Spleen (tissue), 11 donors: Measurements from ENCODE around the gene RHOBTB3. TPM values are rescaled to one million over a fixed set of nuclear protein-coding genes. Genes with fewer than 3 reads are reported as not detected.

Experiments
- DNase-seq: peaks from one replicate; pipeline ENCODE4 v3.0.0-alpha.2; 2020
- H3K27ac ChIP-seq, 8 donors: fragments of 200-600 bp; sonication (generic) in 7 of 8; 1 replicate in 4 of 8; 2 replicates in 4 of 8; pipeline versions ENCODE4 v1.5.0 to v1.8.0; 2016 to 2021; ENCODE audit warnings: inconsistent platforms in 4 of 8, mild to moderate bottlenecking in 4 of 8, moderate library complexity in 1 of 8
- H3K27me3 ChIP-seq, 7 donors: fragments of 200-600 bp; sonication (generic) in 6 of 7; replicated peaks in 1 of 7; 1 replicate in 4 of 7; 2 replicates in 3 of 7; pipeline versions ENCODE4 v1.5.0 to v1.8.0; 2016 to 2021; ENCODE audit warnings: inconsistent platforms in 3 of 7, mild to moderate bottlenecking in 1 of 7
- H3K36me3 ChIP-seq, 6 donors: fragments of 200-600 bp; sonication (generic) in 5 of 6; 1 replicate in 4 of 6; 2 replicates in 2 of 6; pipeline versions ENCODE4 v1.5.0 to v1.8.0; 2016 to 2021; ENCODE audit warnings: inconsistent platforms in 2 of 6
- H3K4me1 ChIP-seq, 6 donors: fragments of 200-600 bp; sonication (generic) in 5 of 6; 1 replicate in 3 of 6; 2 replicates in 3 of 6; pipeline versions ENCODE4 v1.5.0 to v1.8.0; 2016 to 2021; ENCODE audit warnings: inconsistent platforms in 3 of 6
- H3K4me3 ChIP-seq, 8 donors: fragments of 200-600 bp; sonication (generic) in 7 of 8; 1 replicate in 4 of 8; 2 replicates in 4 of 8; pipeline versions ENCODE4 v1.5.0 to v1.8.0; 2016 to 2021; ENCODE audit warnings: inconsistent platforms in 4 of 8, mild to moderate bottlenecking in 4 of 8, moderate library complexity in 2 of 8
- H3K9me3 ChIP-seq, 8 donors: fragments of 200-600 bp; sonication (generic) in 7 of 8; 1 replicate in 4 of 8; 2 replicates in 4 of 8; pipeline versions ENCODE4 v1.5.0 to v1.8.0; 2016 to 2021; ENCODE audit warnings: inconsistent platforms in 4 of 8
- CTCF ChIP-seq, 11 experiments: fragments of 200-600 bp in 7 of 11; fragments of 450-650 bp in 4 of 11; sonication (generic) in 4 of 11; IDR thresholded peaks in 8 of 11; conservative IDR thresholded peaks in 3 of 11; 1 replicate in 7 of 11; 2 replicates in 4 of 11; pipeline versions ENCODE4 v1.4.0 to v1.8.0; 2016 to 2021; ENCODE audit warnings: antibody characterized with exemption in 11 of 11, inconsistent platforms in 4 of 11, mild to moderate bottlenecking in 1 of 11
- POLR2A ChIP-seq, 3 donors: fragments of 450-650 bp; IDR thresholded peaks; one replicate each; pipeline ENCODE4 v1.5.1; 2017; ENCODE audit warnings: antibody characterized with exemption in 3 of 3, mild to moderate bottlenecking in 1 of 3
- POLR2AphosphoS5 ChIP-seq, 3 donors: sonication (generic); formaldehyde crosslinking; IDR thresholded peaks; one replicate each; pipeline ENCODE4 v1.5.1; 2017; ENCODE audit warnings: antibody characterized with exemption in 3 of 3
- WGBS, 5 donors: extraction: QIAGEN DNeasy Blood & Tissue Kit in 3 of 5; methylation state at CpG; one replicate each; pipeline versions ENCODE4 v1.1.5 to v1.1.7; 2013 to 2018; 5-methylcytosine and 5-hydroxymethylcytosine counted together
- intact Hi-C: fragments of 100-400 bp; cut with DNase I; formaldehyde crosslinking; loops from one replicate; pipeline ENCODE4 v1.15.0; 2023; ENCODE audit warnings: low total_unique reads
- polyA plus RNA-seq, 3 donors: library from polyadenylated mRNA; stranded (reverse); fragments of 200-250 nt; gene quantifications; one replicate each; pipeline ENCODE4 v1.2.1, GENCODE V29; 2013
- total RNA-seq, 7 donors: library from RNA; depleted of rRNA in 3 of 7; stranded (reverse); fragments of >200 nt in 3 of 7; fragmentation: NEBNext Ultra II Directional in 4 of 7; extraction: Animal tissue kit (Norgen Biotek cat#: 25700) in 4 of 7; gene quantifications; one replicate each; pipeline versions ENCODE4 v1.1.0 to v1.2.1, GENCODE V29; 2016 to 2021
- donor health status: healthy with polysubstance abuse.
- donor health status: DM: no; HTN: no; CAD: no; lungs with moderate emphysema.
- donor health status: DM: no; HTN: no; CAD: no.
- donor health status: Bipolar disorder and iron deficiency.
- donor health status: healthy.
- donor health status: DM: no; HTN: no; CAD: no.
- donor health status: DM: yes; HTN: yes; CAD: no.

RHOBTB3 gene
- total and polyA plus RNA-seq, 10 donors = 4.5 to 71.1 (median 38.4) TPM

- peak overlapping the region in 3 of 8 donors; percentile 78 to 92 (median 88) for H3K4me3 ChIP-seq
- TF ChIP-seq POLR2A (IDR thresholded peaks at IDR 0.05) (no peak), POLR2AphosphoS5 (IDR thresholded peaks at IDR 0.05) (no peak), CTCF (IDR thresholded peaks at IDR 0.05 in 8 of 11, conservative IDR thresholded peaks at IDR 0.05 in 3 of 11) (no peak)
- no peak for DNase-seq
- peak overlapping the region in 6 of 8 donors; percentile 71 to 96 (median 92) for H3K27ac ChIP-seq
- 48 to 59% (median 57%) methylated on average over 4 of the region's 4 CpGs for WGBS, 5 donors
- H3K4me1 ChIP-seq = peaks cover 30 to 98% (median 80%) of the 10 kb centered on the region in 6 donors
- intact Hi-C loops = no loop called here
- H3K27me3 ChIP-seq = no peaks in the 10 kb centered on the region
- peaks cover 0 to 58% (median 27%) of the 10 kb centered on the region in 6 donors for H3K36me3 ChIP-seq
- no peaks in the 10 kb centered on the region for H3K9me3 ChIP-seq
These were observed 85.6 kb downstream of the RHOBTB3 start for GRCh38 chr5:95816776-95817175.

GRCh38 chr5:95817430-95817829 lies 86.3 kb downstream of the RHOBTB3 start:
- Histone ChIP-seq H3K4me1 (peaks cover 30 to 93% (median 75%) of the 10 kb centered on the region in 6 donors), H3K36me3 (peaks cover 0 to 52% (median 27%) of the 10 kb centered on the region in 6 donors), H3K9me3 (no peaks in the 10 kb centered on the region), H3K27ac (peak overlapping the region; percentile 48 to 96 (median 92)), H3K4me3 (peak overlapping the region in 7 of 8 donors; percentile 21 to 92 (median 78)), H3K27me3 (no peaks in the 10 kb centered on the region)
- no peak for DNase-seq
- TF ChIP-seq POLR2AphosphoS5 (IDR thresholded peaks at IDR 0.05) (no peak), POLR2A (IDR thresholded peaks at IDR 0.05) (no peak), CTCF (IDR thresholded peaks at IDR 0.05 in 8 of 11, conservative IDR thresholded peaks at IDR 0.05 in 3 of 11) (no peak)
- intact Hi-C loops = no loop called here
- WGBS, 5 donors = 41 to 65% (median 56%) methylated on average over 12 of the region's 12 CpGs

- intact Hi-C loops = no loop called here
- WGBS, 5 donors = 23 to 35% (median 32%) methylated on average over 14 of the region's 14 CpGs
- Histone ChIP-seq H3K27me3 (no peaks in the 10 kb centered on the region), H3K27ac (peak overlapping the region; percentile 48 to 96 (median 92)), H3K9me3 (no peaks in the 10 kb centered on the region), H3K36me3 (peaks cover 0 to 41% (median 23%) of the 10 kb centered on the region in 6 donors), H3K4me1 (peaks cover 37 to 92% (median 79%) of the 10 kb centered on the region in 6 donors), H3K4me3 (peak overlapping the region in 7 of 8 donors; percentile 21 to 92 (median 78))
- peak; percentile 84 for DNase-seq
- TF ChIP-seq POLR2A (IDR thresholded peaks at IDR 0.05) = no peak
- peak in 1 of 11 experiments; percentile 26 for TF ChIP-seq CTCF (IDR thresholded peaks at IDR 0.05 in 8 of 11, conservative IDR thresholded peaks at IDR 0.05 in 3 of 11)
- peak in 2 of 3 donors; percentile 23 to 78 for TF ChIP-seq POLR2AphosphoS5 (IDR thresholded peaks at IDR 0.05)
These were observed 87.3 kb downstream of the RHOBTB3 start for GRCh38 chr5:95818181-95819147.
